H9 (cell line): ENCODE results near the gene TTC13. TPM values are rescaled to one million over a fixed set of nuclear protein-coding genes. Genes with fewer than 3 reads are reported as not detected.

Source experiments
- DNase-seq: peaks from one replicate; pipeline ENCODE4 v3.0.0-alpha.2; 2017
- H2AFZ ChIP-seq: one replicate; pipeline ENCODE4 v1.6.1; 2013; ENCODE audit warnings: mild to moderate bottlenecking, low read length, control low read depth, moderate library complexity
- H2AK5ac ChIP-seq: 2 replicates; pipeline ENCODE4 v1.6.1; 2013; ENCODE audit warnings: low read length, control low read depth, mixed read lengths; ENCODE audit not compliant: insufficient read length
- H2BK120ac ChIP-seq: one replicate; pipeline ENCODE4 v1.6.1; 2013; ENCODE audit warnings: low read depth, mild to moderate bottlenecking, low read length, control low read depth, inconsistent platforms; ENCODE audit not compliant: poor library complexity, severe bottlenecking
- H2BK12ac ChIP-seq: 2 replicates; pipeline ENCODE4 v1.6.1; 2013; ENCODE audit warnings: low read length, control low read depth, mixed read lengths, low read depth; ENCODE audit not compliant: insufficient read length
- H2BK15ac ChIP-seq: 2 replicates; pipeline ENCODE4 v1.6.1; 2013; ENCODE audit warnings: low read depth, low read length, control low read depth
- H2BK20ac ChIP-seq: one replicate; pipeline ENCODE4 v1.6.1; 2013; ENCODE audit warnings: low read depth, mild to moderate bottlenecking, low read length, control low read depth, inconsistent platforms; ENCODE audit not compliant: poor library complexity, severe bottlenecking
- H2BK5ac ChIP-seq: 2 replicates; pipeline ENCODE4 v1.6.1; 2013; ENCODE audit warnings: low read length, control low read depth, mixed read lengths; ENCODE audit not compliant: insufficient read length
- H3K14ac ChIP-seq: 2 replicates; pipeline ENCODE4 v1.6.1; 2013; ENCODE audit warnings: low read length, control low read depth; ENCODE audit not compliant: insufficient read depth
- H3K18ac ChIP-seq: 2 replicates; pipeline ENCODE4 v1.6.1; 2013; ENCODE audit warnings: low read depth, mild to moderate bottlenecking, mixed read lengths, low read length, control low read depth; ENCODE audit not compliant: insufficient read length
- H3K23ac ChIP-seq: 2 replicates; pipeline ENCODE4 v1.6.1; 2013; ENCODE audit warnings: low read length, control low read depth, mixed read lengths, low read depth; ENCODE audit not compliant: insufficient read length
- H3K23me2 ChIP-seq: 2 replicates; pipeline ENCODE4 v1.6.1; 2013; ENCODE audit warnings: low read depth, mild to moderate bottlenecking, mixed read lengths, low read length, control low read depth; ENCODE audit not compliant: insufficient read length, poor library complexity, severe bottlenecking
- H3K27ac ChIP-seq: 2 replicates; pipeline ENCODE4 v1.5.1; 2013; ENCODE audit warnings: low read length, control low read depth, mixed read lengths, low read depth; ENCODE audit not compliant: insufficient read length
- H3K27me3 ChIP-seq: 2 replicates; pipeline ENCODE4 v1.6.1; 2013; ENCODE audit warnings: low read length, control low read depth, inconsistent platforms; ENCODE audit not compliant: insufficient read depth
- H3K4ac ChIP-seq: 2 replicates; pipeline ENCODE4 v1.6.1; 2013; ENCODE audit warnings: low read depth, mild to moderate bottlenecking, control low read depth, inconsistent platforms, low read length, moderate library complexity
- H3K4me1 ChIP-seq: 2 replicates; pipeline ENCODE4 v1.6.1; 2013; ENCODE audit warnings: low read length, control low read depth, inconsistent platforms; ENCODE audit not compliant: insufficient read depth
- H3K4me2 ChIP-seq: 2 replicates; pipeline ENCODE4 v1.6.1; 2013; ENCODE audit warnings: low read length, control low read depth, mixed read lengths; ENCODE audit not compliant: insufficient read length, insufficient read depth
- H3K56ac ChIP-seq: 2 replicates; pipeline ENCODE4 v1.6.1; 2013; ENCODE audit warnings: low read depth, mild to moderate bottlenecking, mixed read lengths, low read length, control low read depth; ENCODE audit not compliant: insufficient read length
- H3K79me1 ChIP-seq: 2 replicates; pipeline ENCODE4 v1.6.1; 2013; ENCODE audit warnings: low read depth, mild to moderate bottlenecking, moderate library complexity, low read length, control low read depth, inconsistent platforms; ENCODE audit not compliant: insufficient read depth, poor library complexity, severe bottlenecking
- H3K79me2 ChIP-seq: 2 replicates; pipeline ENCODE4 v1.6.1; 2013; ENCODE audit warnings: low read length, control low read depth, inconsistent platforms; ENCODE audit not compliant: insufficient read depth
- H3K9ac ChIP-seq: 2 replicates; pipeline ENCODE4 v1.6.1; 2013; ENCODE audit warnings: low read length, control low read depth, mixed read lengths; ENCODE audit not compliant: insufficient read length; ENCODE audit errors: extremely low read depth
- H3K9me3 ChIP-seq: one replicate; pipeline ENCODE4 v1.6.1; 2013; ENCODE audit warnings: low read depth, low read length, inconsistent platforms; ENCODE audit not compliant: control insufficient read depth
- H3T11ph ChIP-seq: one replicate; pipeline ENCODE4 v1.6.1; 2013; ENCODE audit warnings: mild to moderate bottlenecking, low read length, control low read depth, inconsistent platforms
- H4K20me1 ChIP-seq: one replicate; pipeline ENCODE4 v1.6.1; 2013; ENCODE audit not compliant: control insufficient read depth, insufficient read length, insufficient read depth
- H4K5ac ChIP-seq: 2 replicates; pipeline ENCODE4 v1.6.1; 2013; ENCODE audit warnings: low read depth, mild to moderate bottlenecking, mixed read lengths, low read length, control low read depth; ENCODE audit not compliant: insufficient read length
- H4K8ac ChIP-seq: replicated peaks from 2 replicates; pipeline ENCODE4 v1.6.1; 2013; ENCODE audit warnings: low read length, control low read depth, mixed read lengths, low read depth; ENCODE audit not compliant: insufficient read length
- H4K91ac ChIP-seq: 2 replicates; pipeline ENCODE4 v1.6.1; 2013; ENCODE audit warnings: low read depth, mild to moderate bottlenecking, moderate library complexity, mixed read lengths, low read length, control low read depth; ENCODE audit not compliant: insufficient read length
- H3K27ac Mint-ChIP-seq, 3 experiments: 2 replicates in 2 of 3; 3 replicates in 1 of 3; pipeline ENCODE4 v1.8.0; 2020 to 2021; ENCODE audit warnings: mixed read lengths in 3 of 3, mild to moderate bottlenecking in 1 of 3, moderate library complexity in 1 of 3
- H3K27me3 Mint-ChIP-seq: 2 replicates; pipeline ENCODE4 v1.8.0; 2021; ENCODE audit warnings: low read depth, mild to moderate bottlenecking, moderate library complexity, mixed read lengths
- H3K36me3 Mint-ChIP-seq, 3 experiments: 2 replicates in 2 of 3; 3 replicates in 1 of 3; pipeline ENCODE4 v1.8.0; 2020 to 2021; ENCODE audit warnings: low read depth in 3 of 3, mixed read lengths in 3 of 3; ENCODE audit not compliant: insufficient read depth in 1 of 3
- H3K4me1 Mint-ChIP-seq, 2 experiments: 2 replicates each; pipeline ENCODE4 v1.8.0; 2020; ENCODE audit warnings: mixed read lengths in 2 of 2
- H3K4me3 Mint-ChIP-seq, 2 experiments: 2 replicates in 1 of 2; 3 replicates in 1 of 2; pipeline ENCODE4 v1.8.0; 2020 to 2021; ENCODE audit warnings: mild to moderate bottlenecking in 2 of 2, mixed read lengths in 2 of 2, moderate library complexity in 1 of 2
- H3K9me3 Mint-ChIP-seq, 2 experiments: 2 replicates in 1 of 2; 3 replicates in 1 of 2; pipeline ENCODE4 v1.8.0; 2020; ENCODE audit warnings: mild to moderate bottlenecking in 2 of 2, mixed read lengths in 2 of 2, moderate library complexity in 1 of 2
- CTCF ChIP-seq: fragments of 200-600 bp; sonication (generic); conservative IDR thresholded peaks from 3 replicates; pipeline ENCODE4 v1.8.0; 2021; ENCODE audit warnings: antibody characterized with exemption, mild to moderate bottlenecking
- WGBS: extraction: QIAGEN DNeasy Blood & Tissue Kit; methylation state at CpG from one replicate; pipeline ENCODE4 v1.1.7; 2013; ENCODE audit warnings: missing lambda C conversion rate, low lambda C conversion rate, mixed read lengths; ENCODE audit not compliant: insufficient read length; ENCODE audit errors: extremely low coverage; 5-methylcytosine and 5-hydroxymethylcytosine counted together
- total RNA-seq: library from RNA; stranded (reverse); gene quantifications from 2 replicates; pipeline ENCODE4 v1.2.1, GENCODE V29; 2021

The TTC13 gene
- total RNA-seq, 1 experiment from 2014 or later = 7.6 TPM

- no peaks in the 10 kb centered on the region for H3K9me3 ChIP-seq
- no peak overlapping the region for H3K4ac ChIP-seq
- no peak overlapping the region for H3K27ac ChIP-seq
- no peak overlapping the region for H2BK15ac ChIP-seq
- peaks cover 12% of the 10 kb centered on the region; the same call in 1 of the 2 replicates for H3K4me1 ChIP-seq
- H4K5ac ChIP-seq = no peak overlapping the region
- no peaks in the 10 kb centered on the region for H4K20me1 ChIP-seq
- no peaks in the 10 kb centered on the region; the same call in 1 of the 2 replicates for H3K27me3 ChIP-seq
- Mint-ChIP-seq H3K36me3 (no peaks in the 10 kb centered on the region; a peak in 1 of 7 replicates), H3K4me1 (peaks cover 15 to 25% of the 10 kb centered on the region in 2 experiments), H3K27me3 (peaks cover 51% of the 10 kb centered on the region), H3K4me3 (no peak overlapping the region), H3K27ac (no peak overlapping the region), H3K9me3 (no peaks in the 10 kb centered on the region)
- no peaks in the 10 kb centered on the region for H3K23me2 ChIP-seq
- no peak overlapping the region for H4K91ac ChIP-seq
- H3K14ac ChIP-seq = no peak overlapping the region; the same call in 1 of the 2 replicates
- no peak overlapping the region for H2BK120ac ChIP-seq
- no peak overlapping the region for H4K8ac ChIP-seq
- H3K18ac ChIP-seq = no peak overlapping the region
- no peak overlapping the region for H3K56ac ChIP-seq
- no peaks in the 10 kb centered on the region for H3K79me1 ChIP-seq
- H2BK12ac ChIP-seq = no peak overlapping the region
- H3K9ac ChIP-seq = no peak overlapping the region
- H2AFZ ChIP-seq = no peak overlapping the region
- no peak for DNase-seq
- no peak overlapping the region for H2BK5ac ChIP-seq
- H2AK5ac ChIP-seq = no peak overlapping the region
- WGBS = no CpG with 5 or more reads among the region's 5 CpGs
- H3K23ac ChIP-seq = no peak overlapping the region
- H3T11ph ChIP-seq = no peak overlapping the region
- no peak for TF ChIP-seq CTCF
- no peak overlapping the region for H2BK20ac ChIP-seq
- no peak overlapping the region for H3K4me2 ChIP-seq
- H3K79me2 ChIP-seq = no peaks in the 10 kb centered on the region
Measured at GRCh38 chr1:231016966-231017365, 38.3 kb upstream of the TTC13 start.
